ENCODE data around the gene TMEM101.
"Not testable (repeated sequence)": the region's sequence is repeated elsewhere in the genome, so short reads cannot be mapped to it uniquely, and the experiment has no call there.

TMEM101 gene

GRCh38 chr17:43999024-43999423, 15.7 kb downstream of the TMEM101 start:
- no peak for DNase-seq

- DNase-seq, result no peak
Observed at GRCh38 chr17:43998552-43998951, 16.2 kb downstream of the TMEM101 start.

- not testable (repeated sequence) for DNase-seq
Observed at GRCh38 chr17:43997180-43997579, 17.6 kb downstream of the TMEM101 start.

- DNase-seq, result no peak
Observed at GRCh38 chr17:43995150-43995471, 19.7 kb downstream of the TMEM101 start.

- no peak for DNase-seq
Observed at GRCh38 chr17:43994272-43995149, 20.3 kb downstream of the TMEM101 start.

- DNase-seq, result no peak
Observed at GRCh38 chr17:43992641-43993040, 22.1 kb downstream of the TMEM101 start.

- no peak for DNase-seq
Observed at GRCh38 chr17:43988301-43988700, 26.5 kb downstream of the TMEM101 start.

GRCh38 chr17:43987131-43988021, 27.4 kb downstream of the TMEM101 start:
- no peak for DNase-seq

- no peak for DNase-seq
Observed at GRCh38 chr17:43986225-43986981, 28.4 kb downstream of the TMEM101 start.

- DNase-seq, result no peak
Observed at GRCh38 chr17:43984521-43984920, 30.2 kb downstream of the TMEM101 start.

- DNase-seq, result no peak
Observed at GRCh38 chr17:43983515-43984411, 31.0 kb downstream of the TMEM101 start.

- no peak for DNase-seq
Observed at GRCh38 chr17:43983196-43983514, 31.6 kb downstream of the TMEM101 start.

- no peak for DNase-seq
Observed at GRCh38 chr17:43982171-43982570, 32.6 kb downstream of the TMEM101 start.

GRCh38 chr17:43979671-43980070, 35.1 kb downstream of the TMEM101 start:
- DNase-seq, result no peak

GRCh38 chr17:43979011-43979410, 35.8 kb downstream of the TMEM101 start:
- no peak for DNase-seq

GRCh38 chr17:43978078-43978477, 36.7 kb downstream of the TMEM101 start:
- no peak for DNase-seq

- no peak for DNase-seq
Observed at GRCh38 chr17:43976963-43977837, 37.6 kb downstream of the TMEM101 start.

GRCh38 chr17:43975898-43976297, 38.9 kb downstream of the TMEM101 start:
- no peak for DNase-seq

- no peak for DNase-seq
Observed at GRCh38 chr17:43974382-43975266, 40.1 kb downstream of the TMEM101 start.

All from NCI-H1417 treated with DMSO at 0.1 percent for 48 hours (cell line).